Measurements from ENCODE around the gene SMYD3.
A peak's percentile ranks its signal among the peaks of the same experiment; 100 is the strongest.

Gene SMYD3

DNA sequence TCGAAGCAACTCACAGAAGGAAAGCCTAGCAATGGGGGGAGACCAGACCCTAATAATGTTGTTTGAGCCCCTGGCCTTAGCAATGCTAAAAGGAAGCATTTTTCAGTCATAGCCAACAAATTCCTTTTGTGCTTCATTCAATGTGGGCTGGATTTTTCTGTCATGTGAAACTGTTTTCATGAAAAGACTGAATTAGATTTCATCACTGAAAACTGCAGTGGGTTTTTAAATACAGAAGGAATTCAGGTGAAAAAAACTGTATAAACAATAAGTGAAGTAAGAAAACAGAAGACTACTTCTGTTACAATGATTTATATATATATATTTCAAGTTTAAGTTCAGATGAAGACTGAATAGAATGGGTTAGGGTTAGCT lies 204.8 kb downstream of the SMYD3 start:
- DNase-seq = no peak

- no peak for DNase-seq
Measured at GRCh38 chr1:246301553-246302250, 205.4 kb downstream of the SMYD3 start.

- no peak for DNase-seq
Measured at GRCh38 chr1:246300626-246301549, 206.2 kb downstream of the SMYD3 start.

- no peak for DNase-seq
Measured at GRCh38 chr1:246297279-246298265, 209.5 kb downstream of the SMYD3 start.

DNA sequence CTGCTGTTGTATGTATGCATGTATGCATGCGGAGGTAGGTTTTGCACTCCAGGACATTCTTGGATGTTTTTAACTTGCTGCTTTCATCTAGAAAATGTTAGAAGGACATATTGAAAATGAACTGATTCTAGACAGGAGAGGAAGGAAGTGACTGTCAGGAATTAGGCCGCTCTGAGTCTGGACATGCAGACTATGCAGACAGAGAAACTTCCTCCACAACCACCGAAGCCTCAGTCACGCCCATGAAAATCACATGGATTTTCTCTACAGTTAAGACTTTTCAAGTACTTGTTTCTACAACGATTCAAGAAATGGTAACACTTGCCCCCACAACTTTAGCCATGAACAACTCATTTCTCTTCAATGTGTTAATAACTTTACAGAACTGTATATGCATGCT lies 211.1 kb downstream of the SMYD3 start:
- no peak for DNase-seq

- no peak for DNase-seq
Measured at GRCh38 chr1:246295340-246295739, 211.7 kb downstream of the SMYD3 start.

DNA sequence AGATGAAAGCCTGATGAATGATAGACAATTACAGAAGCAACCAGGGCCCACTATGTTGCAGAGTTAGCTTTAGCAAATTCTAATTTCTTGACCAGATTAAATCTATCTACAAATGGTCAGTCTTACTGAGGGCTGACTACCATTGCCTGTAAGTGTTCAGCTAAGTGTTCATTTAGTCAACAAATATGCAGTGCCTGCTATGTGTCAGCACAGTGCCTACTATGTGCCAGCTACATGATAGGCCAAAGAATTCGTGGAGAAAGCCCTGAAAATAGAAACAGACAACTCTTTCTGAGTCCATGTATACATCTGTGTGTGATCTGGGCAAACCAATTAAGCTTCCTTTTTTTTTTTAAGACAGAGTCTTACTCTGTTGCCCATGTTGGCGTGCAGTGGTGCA lies 212.8 kb downstream of the SMYD3 start:
- DNase-seq = no peak

GRCh38 chr1:246293366-246294121 lies 213.5 kb downstream of the SMYD3 start:
- no peak for DNase-seq

GRCh38 chr1:246292571-246292970 lies 214.5 kb downstream of the SMYD3 start:
- no peak for DNase-seq

DNA sequence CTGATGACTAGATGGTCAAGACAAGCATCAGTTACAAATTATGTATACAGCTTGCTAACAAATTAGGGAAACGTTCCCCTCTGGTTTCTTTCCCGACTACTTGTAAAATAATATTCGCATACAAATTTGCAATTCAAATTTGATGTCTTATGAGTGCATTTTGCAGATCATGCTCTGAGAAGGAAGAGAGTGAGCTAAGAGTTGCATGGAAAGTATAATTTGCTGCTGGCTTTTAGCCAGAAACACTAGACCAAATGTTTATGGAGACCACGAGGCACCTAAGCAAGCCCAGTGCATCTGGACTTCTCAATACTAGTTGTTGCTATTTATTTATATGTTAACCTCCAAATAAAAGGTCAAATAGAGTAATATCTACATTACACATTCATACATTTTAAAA lies 216.0 kb downstream of the SMYD3 start:
- DNase-seq = peak; percentile 47

DNA sequence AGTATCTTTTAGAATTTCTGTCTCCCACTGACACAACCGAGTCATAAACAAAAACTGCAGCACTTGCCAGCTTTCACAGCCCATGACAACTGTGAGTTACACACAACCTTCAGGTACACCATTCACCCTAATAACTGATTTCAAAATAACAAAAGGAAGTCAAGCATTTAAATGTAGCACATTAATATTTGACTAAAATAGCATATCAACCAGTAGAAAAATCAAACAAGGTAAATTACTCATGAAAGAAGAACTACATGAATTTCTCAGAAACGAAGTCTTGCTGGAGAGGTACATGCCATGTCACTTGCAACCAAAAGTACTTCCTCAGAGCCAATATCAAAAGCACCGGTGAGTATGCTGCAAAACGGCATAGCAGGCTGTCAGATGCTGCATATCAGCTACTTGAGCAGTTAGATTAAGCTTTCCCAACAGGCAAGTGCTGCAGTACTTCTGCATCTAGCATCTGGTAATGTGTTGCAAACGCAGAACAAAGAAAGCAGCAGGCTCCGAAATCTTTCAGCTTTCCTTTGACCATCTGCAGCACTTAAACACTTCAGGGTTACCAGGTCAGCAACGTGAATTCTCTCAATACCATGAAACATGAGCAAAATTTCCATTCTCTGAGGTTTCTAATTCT lies 223.2 kb downstream of the SMYD3 start:
- DNase-seq = no peak

GRCh38 chr1:246281639-246282038 lies 225.4 kb downstream of the SMYD3 start:
- no peak for DNase-seq

DNA sequence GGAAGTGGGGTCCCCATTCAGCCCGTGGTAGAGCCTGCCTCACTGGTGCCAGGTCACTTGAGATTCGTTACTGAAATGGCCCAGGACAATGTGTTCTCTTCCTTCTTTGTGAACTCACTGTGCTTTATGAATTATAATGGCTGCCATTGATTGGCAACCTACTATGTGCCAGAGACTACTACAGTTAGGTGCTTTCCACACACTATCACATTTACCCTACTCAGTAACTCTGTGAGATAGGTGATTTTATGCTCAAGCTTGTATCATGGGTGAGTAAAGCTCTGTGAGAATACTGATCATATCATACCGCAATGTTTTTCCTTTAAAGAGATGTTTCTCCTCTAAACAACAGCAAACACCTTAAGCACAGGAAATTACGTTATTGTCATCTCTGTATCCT lies 225.9 kb downstream of the SMYD3 start:
- no peak for DNase-seq

DNA sequence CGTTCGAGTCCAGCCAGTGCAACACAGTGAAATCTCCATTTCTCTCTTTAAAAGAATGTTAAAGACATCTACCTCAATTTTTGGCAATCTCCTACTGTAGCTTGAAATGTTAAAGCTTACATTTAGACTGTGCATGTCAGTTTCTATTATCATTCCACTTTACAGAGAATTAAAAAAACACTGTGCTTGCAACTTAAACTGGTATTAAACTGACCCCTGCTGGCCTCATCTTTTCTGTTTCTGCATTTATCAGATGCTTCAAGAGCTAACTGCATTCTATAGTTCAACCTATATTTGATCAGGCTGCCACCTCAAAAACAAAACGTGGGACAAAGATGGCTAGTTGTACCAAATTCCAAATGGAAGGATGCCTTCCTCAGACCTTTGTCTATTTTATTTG lies 226.5 kb downstream of the SMYD3 start:
- peak; percentile 14 for DNase-seq

DNA sequence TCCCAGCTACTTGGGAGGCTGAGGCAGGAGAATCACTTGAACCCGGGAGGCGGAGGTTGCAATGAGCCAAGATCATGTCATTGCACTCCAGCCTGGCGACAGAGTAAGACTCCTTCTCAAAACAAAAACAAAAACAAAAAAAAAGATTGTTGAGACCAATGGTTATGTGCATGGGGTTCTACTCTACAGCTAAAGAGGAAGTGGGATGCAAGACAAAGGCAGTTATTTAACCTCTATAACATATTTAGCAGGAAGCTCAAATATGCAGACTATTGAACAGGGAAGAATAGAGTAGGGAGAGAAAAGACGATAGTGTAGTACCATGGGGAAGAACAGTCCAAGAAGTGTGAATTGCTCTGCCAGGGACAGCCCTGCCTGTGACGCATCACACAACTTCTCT lies 227.7 kb downstream of the SMYD3 start:
- no peak for DNase-seq

DNA sequence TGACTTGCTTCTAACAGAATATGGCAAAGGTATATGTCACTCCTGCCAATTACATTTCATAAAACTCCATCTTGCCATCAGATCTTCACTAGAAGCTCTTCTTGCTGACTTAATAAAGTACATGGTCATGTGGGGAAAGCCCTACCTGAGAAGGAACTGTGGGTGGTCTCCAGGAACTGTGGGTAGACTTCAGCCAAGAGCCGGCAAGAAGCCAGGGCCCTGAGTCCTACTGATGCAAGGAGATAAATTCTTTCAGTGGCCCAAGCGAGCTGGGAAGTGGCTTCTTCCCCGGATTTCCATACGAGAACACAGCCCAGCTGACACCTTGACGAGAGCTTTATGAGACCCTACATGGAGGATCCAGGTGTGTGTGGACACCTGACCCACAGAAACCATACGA lies 228.7 kb downstream of the SMYD3 start:
- DNase-seq = no peak

DNA sequence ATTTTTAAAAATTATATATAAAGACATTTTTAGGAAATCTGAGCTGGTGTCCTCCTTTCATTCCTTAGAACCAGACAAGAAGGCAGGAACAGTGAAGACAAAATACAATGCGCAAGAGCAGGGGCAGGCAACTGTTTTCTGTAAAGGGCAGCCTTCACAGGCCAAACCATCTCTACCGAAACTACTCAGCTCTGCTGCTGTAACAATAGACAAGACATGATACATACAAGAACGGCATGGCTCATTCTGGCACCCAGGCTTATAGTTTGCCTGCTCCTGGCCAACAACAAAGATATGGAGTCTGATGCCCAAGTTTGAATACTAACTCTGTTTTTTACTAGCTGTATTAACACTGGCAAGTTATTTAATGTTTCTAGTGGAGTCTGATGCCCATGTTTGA lies 232.0 kb downstream of the SMYD3 start:
- no peak for DNase-seq

- DNase-seq = no peak
Measured at GRCh38 chr1:246274186-246274585, 232.9 kb downstream of the SMYD3 start.

DNA sequence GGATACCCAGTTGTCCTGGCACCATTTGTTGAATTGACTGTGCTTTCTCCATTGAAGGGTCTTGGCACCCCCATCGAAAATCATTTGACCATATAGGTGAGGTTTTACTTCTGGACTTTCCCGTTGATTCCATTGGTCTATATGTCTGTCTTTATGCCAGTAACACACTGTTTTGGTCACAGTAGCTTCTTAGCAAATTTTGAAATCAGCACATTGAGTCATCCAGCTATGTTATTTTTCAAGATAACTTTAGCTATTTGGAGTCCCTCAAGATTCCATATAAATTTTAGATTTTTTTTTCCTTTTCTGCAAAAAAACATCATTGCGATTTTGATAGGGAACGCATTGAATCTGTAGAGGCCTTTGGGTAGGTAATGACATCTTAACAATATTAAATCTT lies 235.6 kb downstream of the SMYD3 start:
- no peak for DNase-seq

- no peak for DNase-seq
Measured at GRCh38 chr1:246270236-246270635, 236.8 kb downstream of the SMYD3 start.

GRCh38 chr1:246269466-246269865 lies 237.6 kb downstream of the SMYD3 start:
- DNase-seq = no peak

- no peak for DNase-seq
Measured at GRCh38 chr1:246267896-246268295, 239.2 kb downstream of the SMYD3 start.

Measured in NCI-H1105 treated with DMSO at 0.1 percent for 48 hours (cell line).